Cerebellar nuclear complex (tissue), 1 donor: ENCODE results near the gene NEK8.
"Not testable (repeated sequence)": the region's sequence is repeated elsewhere in the genome, so short reads cannot be mapped to it uniquely, and the experiment has no call there.

Source experiments
- DNase-seq, 2 experiments: peaks; one replicate each; lab custom pipeline; 2025; lab: John Stamatoyannopoulos, UW

NEK8 gene

DNA sequence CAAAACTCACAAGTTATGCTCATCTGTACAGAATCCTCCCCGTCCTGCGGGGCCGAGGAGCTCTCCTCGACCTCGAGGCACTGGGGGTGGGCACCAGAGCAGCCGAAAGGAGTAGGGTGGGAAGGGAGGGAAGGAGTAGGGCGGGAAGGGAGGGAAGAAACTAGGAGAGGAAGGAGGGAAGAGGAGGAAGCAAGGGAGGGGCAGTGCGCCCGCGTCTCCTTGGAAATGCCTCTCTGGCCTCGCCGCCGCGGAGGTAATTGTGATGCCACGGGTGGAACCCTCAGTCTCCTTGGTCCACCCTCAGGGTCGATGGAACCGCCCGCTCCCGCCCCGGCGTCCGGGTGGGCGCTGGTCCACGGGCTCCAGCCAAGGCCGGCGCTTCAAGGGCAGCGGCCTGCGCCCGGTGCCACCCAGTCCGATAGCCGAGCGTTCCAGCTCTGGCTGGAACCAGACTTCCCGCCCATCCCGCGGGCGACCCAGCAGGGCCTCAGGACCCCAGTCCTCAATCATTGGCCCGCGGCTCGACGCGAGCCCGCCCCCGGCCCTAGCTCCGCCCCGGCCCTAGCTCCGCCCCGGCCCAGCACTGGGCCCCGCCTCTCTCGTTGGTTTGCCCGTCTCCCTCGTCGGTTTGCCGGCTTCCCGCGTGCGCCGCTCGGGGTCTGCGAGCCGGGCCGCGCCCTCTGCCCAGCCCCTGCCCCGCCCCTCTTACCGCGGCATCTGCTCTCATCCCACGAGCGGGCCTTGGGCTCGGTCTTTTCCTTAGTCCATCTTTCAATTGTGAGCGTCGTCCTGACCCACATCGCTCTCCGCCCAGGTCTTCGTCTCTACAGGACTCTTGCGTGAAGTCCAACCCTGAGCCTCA lies 17.5 kb upstream of the NEK8 start:
- peak in 1 of 2 experiments; percentile 52 for DNase-seq

DNA sequence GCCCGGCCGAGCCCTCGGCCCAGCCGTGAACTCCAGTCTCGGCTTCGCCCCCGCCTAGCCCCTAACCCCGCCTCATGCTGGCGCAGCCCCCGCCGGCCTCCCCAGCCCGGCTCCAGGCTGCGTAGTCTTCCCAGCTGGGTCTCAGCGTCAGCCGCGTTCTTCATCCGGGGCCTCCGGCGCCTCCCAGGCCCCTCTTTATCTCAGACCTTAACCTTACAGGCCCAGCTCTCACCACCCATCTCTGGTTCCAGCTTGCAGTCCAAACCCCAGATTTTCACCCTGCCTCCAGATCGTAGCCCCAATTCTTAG lies 16.9 kb upstream of the NEK8 start, which contains the start of gene PROCA1:
TSS of gene PROCA1 (minus strand) at position 166 of the 309 bp plus-strand sequence. CDS start 228 bp downstream, outside the sequence.
- no peak for DNase-seq

DNA sequence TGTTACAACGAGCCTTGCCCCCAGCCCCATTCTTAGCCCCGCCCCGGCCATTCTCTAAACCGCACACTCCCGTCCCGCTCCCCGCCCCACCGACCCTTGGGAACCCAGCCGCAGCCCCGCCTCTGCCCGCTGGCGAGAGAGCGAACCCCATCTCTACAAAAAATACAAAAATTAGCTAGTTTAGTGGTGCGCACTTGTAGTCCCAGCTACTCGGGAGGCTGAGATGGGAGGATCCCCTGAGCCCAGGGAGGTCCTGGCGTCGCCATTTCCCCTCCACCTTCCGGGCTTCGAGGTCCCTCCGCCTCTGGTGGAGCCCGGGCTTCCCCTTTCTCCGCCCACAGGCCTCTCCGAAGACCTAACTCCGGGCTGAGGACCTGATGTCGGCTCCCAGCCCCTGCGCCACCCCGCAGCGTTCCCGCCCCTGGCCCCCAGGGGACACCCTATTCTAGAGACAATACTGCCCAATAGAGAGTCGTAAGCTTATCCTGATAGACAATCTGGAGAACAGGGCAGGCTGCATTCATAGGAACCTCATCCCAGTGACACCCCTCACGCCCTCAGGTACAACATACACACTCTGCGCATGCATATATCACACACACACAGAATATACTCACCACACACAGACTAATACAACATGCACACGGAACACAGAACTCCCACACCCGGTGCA lies 16.4 kb upstream of the NEK8 start:
- no peak for DNase-seq

DNA sequence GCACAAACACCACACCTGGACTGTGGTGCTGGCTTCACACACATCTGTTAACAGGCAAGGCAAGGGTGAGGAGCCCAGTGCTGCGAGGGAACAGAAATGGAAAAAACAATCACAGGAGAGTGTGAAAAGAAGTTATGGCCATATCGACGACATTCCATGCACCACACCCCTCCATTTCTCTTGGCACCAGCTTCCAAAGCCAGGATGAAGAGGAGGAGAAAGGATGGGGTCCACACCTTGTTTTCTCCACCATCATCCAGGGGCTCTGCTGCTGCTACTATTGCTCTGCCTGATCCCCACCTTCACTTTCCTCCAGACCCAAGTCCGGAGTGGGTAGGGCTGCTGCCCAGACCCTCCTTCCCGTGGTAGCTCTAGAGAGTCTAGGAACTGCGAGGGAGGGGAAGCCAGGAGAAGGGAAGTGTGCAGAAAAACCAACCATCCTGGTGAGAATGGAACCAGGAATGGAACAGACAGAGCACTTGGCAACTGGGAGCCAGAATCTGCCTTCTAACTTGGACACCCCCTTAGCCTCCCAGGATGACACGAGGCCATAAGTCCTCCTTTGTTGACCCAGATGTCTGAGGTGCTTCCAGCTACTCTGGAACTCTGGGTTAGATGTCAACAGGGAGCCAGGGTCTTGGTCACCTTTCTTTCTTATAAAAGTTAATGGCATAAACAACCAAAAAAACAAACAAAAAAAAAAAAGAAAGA lies 15.7 kb upstream of the NEK8 start:
- DNase-seq, result no peak

DNA sequence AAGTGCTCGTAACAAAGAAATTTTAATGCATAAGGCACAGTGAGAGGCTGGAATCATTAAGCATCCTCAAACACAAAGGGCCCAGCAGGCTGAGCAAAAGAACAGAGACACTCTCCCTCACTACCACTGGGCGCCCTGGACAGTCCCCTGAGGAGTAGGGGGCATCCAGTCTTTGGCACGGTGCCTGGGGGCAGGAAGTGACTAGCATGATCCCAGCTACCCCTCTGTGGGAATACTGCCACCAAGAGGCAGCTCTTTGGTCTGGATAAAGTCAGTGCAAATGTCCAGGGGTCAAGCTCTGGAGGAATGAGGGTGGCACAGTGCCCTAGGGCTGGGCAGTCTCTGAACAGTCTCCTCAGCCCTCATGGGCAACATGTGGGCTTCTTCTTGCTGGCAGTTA lies 14.3 kb upstream of the NEK8 start:
- no peak for DNase-seq

DNA sequence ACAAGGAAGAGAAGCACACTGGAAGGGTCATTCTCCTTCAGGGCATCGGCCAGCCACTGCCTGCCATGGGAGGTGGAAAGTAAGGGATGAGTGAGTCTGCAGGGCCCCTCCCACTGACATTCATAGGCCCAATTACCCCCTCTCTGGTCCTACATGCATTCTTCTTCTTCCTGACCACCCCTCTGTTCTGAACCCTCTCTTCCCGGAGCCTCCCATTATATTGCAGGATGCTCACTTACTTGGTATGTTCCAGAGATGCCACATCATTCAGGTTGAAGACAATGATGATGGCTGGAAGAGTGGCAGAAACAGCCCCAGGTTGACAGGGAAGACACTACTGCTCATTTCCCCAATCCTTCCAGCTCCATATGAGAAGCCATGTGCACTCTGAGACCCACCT lies 13.4 kb upstream of the NEK8 start:
- DNase-seq, result no peak

DNA sequence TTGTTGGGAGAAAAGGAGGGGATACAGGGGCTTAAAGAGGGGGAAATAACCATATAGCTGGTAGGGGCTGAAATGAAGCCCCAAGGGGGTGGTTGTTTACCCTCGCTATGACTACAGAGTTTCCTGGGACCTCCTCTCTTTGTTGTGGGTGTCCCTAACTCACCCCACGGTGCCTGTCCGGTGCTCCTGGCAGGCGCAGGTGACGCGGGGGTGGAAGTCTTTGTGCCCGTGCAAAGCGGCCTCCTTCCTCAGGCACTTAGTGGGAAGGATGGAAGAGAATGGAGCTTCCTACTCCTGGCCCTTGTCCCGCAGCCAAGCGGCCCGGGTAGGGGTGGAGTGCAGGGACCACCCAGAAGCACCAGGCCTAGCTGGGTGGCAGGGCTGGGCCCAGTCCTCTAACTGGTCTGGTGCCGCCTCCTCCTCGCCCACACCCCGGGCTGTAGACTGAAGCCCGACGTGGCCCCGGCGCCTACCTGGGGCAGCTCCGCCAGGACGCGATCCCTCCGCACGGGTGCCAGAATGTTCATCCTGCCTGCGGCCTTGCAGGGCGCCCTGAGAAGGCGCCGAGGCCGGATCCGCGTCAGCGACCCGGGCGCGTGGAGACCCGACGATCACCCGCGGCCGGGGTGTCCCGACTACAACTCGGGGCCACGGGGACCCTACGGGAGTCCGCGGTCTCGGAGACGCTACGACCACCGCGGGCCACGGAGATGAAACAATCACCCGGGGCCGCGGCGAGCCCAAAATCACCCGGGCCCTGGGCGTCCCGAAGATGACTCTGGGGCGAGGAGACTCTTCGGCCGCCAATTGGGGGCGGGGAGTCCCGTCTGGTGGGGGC lies 11.6 kb upstream of the NEK8 start:
- DNase-seq, result no peak

DNA sequence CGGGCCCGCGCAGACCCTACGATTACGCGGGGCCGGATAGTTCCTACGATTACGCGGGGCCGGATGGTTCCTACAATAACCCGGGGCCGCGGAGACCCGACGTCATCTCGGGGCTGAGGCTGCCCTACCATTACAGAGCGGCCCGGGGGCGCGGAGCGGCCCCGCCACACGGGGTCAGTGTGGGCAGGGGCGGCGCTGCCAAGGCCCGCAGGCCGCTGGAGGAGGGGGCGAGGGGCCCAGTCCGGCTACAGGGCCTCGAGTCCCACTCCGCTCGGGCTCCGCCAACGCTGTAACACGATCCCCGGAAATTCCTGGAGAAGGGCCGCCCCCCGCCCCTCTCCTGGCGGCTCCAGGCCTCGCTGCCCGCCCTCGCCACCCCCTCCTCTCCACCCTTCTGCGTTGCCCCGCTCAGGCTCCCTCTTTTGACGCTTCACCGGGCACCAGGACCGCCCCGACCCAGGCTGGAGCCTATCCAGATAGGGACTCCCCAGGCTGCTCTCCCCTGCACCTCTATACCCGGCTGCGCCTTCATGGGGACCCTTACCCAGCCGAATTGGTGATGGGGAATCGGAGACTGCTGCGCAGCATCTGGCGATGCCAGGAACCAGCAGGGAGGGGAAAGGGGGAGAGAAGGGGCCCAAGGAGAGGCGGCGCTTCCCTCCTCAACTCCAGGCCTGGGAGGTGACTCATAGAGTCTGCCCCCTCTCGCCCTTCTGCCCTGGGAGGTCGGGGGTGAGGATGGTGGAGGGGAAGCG lies 10.8 kb upstream of the NEK8 start, which contains the start of gene RAB34:
TSS of gene RAB34 (minus strand) at position 291 of the 755 bp plus-strand sequence. CDS start 602 bp downstream, outside the sequence.
- no peak for DNase-seq

DNA sequence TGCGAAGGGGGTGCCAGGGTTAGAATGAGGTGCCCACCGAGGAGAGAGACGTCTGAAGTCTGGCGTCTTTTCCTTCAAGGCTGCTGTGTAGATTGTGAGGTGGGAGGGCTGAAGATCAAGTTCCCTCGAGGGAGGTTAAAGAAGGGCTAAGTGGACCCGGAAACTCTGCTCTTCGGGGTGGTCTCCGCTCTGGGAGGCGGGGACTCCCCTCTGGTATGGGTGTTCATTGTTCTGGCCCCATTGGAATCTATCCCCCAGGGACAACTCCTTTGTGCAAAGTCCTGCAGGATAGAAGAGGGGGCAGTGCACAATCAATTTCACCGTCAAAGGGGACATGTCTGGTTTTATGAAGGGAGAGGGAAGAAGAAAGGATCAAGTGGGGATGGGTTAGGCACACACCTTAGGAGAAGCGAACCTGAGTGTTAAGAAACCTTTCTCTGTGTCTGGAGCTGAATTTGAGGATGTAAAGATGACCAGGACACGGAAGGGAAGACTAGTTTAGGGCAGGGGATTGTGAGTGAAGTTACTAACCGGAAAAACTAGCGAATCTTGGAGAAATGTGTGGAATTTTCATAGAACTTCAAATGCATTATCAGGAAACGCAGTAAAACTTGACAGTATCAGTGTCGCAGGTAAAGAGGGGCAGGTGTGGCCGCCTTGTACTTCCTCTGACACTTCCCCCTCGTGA lies 10.1 kb upstream of the NEK8 start:
- no peak for DNase-seq

DNA sequence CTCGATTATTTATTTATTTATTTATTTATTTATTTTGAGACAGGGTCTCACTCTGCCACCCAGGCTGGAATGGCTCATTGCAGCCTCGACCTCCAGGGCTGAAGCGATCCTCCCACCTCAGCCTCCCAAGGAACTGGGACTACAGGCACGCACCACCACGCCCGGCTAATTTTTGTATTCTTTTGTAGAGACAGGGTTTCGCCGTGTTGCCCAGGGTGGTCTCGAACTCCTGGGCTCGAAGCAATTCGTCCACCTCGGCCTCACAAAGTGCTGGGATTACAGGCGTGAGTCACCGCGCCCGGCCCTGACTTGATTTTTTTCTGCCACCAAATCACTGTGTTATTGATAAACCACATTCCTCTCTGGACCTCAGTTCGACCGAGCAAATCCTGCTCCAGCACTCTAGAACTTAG lies 9.6 kb upstream of the NEK8 start:
- DNase-seq, result no peak

DNA sequence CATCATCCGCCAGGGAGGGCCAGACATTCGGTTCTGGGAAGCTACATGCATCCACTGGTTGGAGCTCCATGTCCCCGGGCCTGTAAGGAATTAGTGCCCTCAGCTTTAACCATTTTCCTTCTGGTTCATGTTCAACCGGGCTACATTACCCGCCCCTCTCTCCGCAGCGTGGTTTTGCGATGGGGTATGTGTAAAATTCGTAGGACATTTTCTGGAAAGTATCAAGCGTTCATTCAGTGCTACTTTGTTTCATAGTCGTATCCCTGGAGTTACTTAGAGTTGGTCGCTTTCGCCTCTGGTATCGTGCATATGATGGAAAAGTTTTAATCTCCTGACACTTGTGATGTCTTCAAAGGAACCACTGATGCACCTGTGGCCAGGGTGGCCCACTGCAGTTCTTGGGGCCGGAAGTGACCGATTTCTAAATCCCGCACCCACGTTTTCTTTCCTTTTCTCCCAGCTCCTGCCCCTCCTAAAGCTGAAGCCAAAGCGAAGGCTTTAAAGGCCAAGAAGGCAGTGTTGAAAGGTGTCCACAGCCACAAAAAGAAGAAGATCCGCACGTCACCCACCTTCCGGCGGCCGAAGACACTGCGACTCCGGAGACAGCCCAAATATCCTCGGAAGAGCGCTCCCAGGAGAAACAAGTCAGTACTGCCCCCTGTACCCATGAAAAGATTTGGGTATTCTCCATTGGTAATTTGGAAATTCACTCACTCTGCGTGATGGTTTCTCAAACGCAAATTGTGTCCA lies 8.2 kb upstream of the NEK8 start:
- no peak for DNase-seq

DNA sequence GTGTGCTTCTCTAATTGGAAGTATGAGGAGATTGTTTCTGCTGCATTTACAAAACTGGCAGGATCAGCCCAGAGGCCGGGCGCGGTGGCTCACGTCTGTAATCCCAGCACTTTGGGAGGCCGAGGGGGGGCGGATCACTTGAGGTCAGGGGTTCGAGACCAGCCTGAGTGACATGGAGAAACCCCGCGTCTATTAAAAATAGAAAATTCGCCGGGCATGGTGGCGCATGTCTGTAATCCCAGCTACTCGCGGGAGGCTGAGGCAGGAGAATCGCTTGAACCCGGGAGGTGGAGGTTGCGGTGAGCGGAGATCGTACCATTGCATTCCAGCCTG lies 7.6 kb upstream of the NEK8 start:
- not testable (repeated sequence) for DNase-seq

DNA sequence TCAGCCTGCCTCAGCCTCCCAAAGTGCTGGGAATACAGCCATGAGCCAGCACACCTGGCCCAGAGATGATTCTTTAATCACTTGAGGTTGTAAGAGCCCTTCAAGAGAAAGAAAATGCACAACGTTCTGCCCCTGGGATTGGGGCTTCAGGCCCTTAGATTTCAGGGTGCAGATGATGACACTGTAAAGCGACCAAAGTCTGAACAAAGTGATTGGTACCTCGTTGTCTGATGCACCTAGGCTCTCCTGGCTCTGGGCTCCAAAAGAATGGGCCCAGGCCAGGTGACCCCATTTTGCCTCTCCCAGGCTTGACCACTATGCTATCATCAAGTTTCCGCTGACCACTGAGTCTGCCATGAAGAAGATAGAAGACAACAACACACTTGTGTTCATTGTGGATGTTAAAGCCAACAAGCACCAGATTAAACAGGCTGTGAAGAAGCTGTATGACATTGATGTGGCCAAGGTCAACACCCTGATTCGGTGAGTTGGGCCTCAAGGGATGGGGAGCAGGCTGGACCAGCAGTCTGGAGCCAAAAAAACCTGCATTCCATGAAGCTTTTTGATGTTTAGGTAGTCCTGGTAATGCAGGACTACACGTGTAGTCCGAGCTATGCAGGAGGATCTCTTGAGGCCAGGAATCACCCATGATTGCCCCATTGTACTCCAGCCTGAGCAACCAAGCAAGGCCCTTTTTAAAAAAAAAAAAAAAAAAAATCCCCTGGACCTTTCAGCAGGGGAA lies 6.0 kb upstream of the NEK8 start:
- no peak for DNase-seq

DNA sequence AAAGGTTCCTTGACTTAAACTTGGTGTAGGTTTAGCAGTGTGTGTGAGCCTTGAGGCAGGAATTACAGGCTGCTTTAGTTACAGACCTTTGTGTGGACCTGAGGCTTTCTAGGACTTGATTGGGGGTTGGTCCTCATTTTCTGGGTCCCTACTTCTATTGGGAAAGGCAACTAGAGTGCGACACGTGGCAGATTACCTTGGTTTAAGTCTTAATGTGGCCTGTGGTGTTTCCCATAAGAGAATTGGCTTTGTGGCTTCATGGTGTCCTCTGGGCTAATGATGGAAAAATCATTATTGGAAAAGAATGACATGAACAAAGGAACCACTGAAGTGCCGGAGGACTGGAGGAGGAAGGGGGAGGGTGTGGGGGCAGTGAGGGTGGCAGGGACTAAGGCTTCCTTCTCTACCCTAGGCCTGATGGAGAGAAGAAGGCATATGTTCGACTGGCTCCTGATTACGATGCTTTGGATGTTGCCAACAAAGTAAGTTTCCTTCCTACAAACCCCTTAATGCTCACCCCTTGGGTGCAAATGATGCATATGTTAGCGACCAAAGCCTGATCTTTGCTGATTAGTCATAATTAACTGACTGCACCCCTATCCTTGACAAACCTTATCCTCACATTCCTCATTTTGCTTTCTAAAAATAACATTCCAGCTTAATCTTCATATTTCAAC lies 5.3 kb upstream of the NEK8 start:
- no peak for DNase-seq

DNA sequence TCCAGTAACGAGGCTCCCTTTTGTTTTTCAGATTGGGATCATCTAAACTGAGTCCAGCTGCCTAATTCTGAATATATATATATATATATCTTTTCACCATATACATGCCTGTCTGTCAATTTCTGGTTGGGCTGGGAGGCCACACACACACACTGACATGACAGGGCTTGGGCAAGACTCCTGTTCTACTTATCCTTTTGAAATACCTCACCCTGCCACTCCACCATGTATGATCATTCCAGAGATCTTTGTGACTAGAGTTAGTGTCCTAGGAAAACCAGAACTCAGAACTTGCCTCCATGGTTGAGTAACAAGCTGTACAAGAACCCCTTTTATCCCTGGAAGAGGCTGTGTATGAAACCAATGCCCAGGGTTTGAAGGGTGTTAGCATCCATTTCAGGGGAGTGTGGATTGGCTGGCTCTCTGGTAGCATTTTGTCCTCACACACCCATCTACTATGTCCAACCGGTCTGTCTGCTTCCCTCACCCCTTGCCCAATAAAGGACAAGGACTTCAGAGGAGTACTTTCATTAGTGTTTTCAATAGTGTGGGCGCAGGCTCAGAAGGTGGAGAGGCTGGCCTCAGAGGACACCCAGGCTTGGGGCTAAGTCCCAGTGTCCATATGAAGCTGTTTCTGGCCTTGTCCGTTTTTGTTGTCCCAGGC lies 4.6 kb upstream of the NEK8 start:
- not testable (repeated sequence) for DNase-seq

DNA sequence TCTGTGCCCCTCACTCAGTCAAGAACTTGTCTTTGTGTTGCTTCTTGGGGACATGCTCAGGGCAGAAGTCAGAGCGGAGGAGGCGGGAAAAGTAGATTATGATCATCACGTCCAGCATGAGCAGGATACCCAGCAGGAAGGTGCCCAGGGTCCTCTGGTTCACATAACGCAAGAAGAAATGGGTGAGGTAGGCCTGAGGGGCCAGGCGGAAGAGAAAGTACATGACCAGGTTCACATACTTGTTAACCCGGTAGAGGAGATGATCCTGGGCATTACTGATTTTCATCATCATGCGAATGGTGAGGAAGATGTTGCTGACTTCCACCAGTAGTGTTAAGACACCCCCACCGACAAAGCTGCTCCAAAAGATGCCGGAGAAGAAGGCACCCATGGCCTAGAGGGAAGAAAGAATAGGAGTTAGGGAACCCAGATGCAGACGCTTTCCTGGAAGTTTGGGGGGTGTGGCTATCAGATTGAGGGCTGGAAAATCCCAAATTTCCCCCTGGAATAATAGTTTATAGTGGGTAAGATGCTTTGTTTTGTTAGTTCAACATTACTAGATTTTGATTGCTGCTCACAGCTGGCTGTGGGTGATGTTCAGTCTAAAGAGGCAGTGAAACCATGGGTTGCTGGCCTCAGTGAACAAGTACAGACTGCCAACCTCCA lies 4.0 kb upstream of the NEK8 start:
- DNase-seq, result no peak

DNA sequence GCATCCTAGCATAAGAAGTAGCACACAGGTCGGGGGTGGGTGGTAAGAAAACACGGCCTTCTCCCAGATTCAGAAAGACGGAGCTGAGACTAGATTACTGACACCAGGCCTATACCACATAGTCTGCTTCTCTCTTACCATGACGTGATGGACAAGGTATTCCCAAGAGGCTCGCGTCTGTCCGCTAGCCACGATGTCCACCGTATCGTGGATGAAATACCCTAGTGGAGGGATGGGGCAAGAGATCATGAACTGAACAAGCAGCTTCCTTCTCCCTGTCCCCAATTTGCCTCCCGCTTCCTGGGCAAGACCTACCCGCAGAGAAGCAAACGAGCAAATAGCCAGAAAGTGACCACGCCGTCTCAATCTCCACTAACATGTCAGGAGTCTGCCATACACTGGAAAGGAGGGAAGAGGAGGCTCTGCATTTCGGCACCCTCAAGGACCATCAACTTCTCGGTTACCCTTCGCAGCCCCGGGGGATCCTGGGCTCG lies 3.4 kb upstream of the NEK8 start:
- no peak for DNase-seq
